GM18909 (cell line): ENCODE data around the gene PLXNA3.

Experiments used
- ATAC-seq: cut with Tn5 transposase; IDR thresholded peaks from one replicate; pipeline ENCODE4 v1.9.1; 2021; ENCODE audit warnings: mild to moderate bottlenecking; ENCODE audit not compliant: unreplicated experiment, poor library complexity

The PLXNA3 gene

DNA sequence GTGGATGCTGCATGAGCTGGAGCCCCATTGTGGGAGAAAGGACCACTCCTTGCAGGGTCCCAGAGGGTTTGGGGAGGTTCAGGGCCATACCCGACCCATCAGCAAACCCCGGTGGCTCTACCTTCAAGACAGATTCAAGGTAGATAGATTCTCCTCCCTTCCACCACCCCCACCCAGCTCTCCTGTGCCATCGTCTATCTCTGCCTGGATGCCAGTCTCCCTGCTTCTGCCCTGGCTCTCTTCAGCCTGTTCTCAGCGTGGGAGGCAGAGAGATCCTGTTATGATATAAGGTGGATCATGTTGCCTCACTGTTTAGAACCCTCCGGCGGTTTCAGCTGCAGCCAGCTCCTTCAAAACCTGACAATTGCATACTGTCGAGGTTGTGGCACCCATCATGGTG is 15.6 kb downstream of the PLXNA3 start:
- no peak for ATAC-seq

DNA sequence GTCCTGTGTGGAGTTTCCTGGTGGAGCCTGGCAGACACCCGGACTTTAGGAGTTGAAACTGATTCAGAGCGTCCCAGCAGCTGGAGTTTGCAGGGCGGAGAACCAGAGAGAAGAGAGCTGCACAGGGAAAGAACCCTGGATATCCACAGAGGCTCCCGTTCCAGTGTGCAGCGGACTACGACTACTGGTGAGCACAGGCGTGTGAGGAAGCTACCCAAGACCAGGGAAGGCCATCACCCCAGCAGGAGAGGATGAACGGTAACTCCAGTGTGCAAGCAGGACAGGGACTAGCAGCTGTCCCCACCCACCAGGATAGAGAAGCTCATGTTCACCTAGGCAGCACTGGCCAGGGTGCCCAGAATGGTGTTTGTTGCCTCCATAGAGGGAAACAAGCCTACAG is 18.7 kb downstream of the PLXNA3 start:
- ATAC-seq: no peak

DNA sequence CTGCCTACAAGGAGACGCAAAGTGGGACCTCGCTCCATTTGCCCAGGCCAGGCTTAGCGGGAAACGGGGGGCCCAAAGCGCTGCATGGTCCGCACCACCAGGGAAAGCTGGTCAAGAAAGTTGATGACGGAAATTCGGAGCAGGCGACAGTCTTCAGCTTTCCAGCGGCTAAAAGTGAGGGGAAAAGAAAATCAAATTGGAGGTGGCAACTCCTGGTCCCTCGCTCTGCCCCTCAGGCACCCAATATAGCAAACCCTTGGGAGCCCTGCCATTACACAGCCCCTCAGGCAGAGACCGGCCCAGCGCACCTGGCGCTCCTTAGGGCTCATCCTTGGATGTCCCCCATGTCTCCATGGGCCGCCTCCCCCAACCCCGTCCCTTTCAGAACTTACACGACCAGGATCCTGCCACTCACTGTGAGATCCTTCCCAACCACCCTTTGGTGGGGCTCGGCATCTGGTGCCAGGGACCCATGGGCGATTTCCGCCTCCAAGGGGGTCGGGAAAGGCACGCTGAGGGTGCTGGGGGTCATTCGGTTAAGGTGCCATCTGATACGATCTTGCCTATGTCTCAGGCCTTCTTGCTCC is 19.9 kb downstream of the PLXNA3 start:
- ATAC-seq: no peak

DNA sequence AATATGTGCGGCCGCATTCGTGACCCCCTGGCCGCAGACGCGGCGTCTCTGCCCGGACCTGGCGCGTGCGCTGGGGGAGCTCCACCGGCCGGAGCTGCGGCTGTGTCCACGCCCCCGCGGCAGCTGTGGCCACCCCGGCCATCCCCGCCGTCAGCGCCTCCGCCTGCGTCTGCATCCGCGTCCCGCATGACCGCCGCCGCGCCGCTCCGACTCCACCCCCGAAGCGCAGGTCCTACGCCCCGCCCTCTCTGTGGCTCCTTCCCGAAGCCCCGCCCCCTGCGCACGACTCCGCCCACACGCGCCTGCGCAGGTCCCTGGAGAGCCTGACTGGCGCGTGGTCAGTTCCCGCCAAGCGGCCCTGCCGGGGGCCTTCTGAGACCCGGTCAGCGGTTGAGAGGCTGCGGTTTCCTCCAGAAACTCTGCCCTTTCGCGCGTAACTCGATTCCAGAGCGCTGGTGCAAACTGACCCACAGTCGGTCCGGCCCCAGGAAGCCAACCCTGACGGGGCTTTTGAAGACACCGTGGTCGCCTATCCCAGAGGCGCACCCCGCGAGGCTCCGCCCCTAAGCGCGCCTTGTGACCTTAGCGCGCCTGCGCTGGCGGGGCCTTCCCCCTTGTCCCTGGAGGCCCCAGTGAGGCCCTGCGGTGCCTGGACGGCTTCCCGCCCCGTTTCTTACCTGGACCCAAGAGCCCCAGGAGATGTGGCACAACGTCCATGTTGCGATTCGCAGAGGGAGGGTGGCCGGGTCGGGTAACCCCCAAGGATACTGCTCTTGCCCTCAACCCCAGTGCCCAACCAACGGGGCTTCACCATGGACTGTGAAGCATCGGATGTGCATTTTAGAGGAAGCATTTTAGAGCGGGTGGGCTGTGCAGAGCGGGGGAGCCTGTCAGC is 20.9 kb downstream of the PLXNA3 start, which contains the start of gene LAGE3:
LAGE3 (minus strand) TSS at position 554 of the 895 bp plus-strand sequence; CDS start at position 188, 366 bp downstream.
- peak; percentile 85 for ATAC-seq

DNA sequence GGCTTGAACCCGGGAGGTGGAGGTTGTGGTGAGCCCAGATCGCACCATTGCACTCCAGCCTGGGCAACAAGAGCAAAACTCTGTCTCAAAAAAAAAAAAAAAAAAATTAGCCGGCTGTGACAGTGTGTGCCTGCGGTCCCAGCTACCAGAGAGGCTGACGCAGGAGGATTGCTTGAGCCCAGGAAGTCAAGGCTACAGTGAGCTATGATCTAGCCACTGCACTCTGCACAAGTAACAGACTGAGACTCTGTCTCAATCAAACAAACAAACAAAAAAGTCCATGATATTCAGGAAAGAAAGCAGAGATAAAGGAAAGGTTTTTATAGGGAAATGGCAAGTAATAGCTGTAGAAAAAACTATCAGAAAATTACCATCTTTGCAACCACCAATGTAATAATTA is 23.1 kb downstream of the PLXNA3 start:
- no peak for ATAC-seq

DNA sequence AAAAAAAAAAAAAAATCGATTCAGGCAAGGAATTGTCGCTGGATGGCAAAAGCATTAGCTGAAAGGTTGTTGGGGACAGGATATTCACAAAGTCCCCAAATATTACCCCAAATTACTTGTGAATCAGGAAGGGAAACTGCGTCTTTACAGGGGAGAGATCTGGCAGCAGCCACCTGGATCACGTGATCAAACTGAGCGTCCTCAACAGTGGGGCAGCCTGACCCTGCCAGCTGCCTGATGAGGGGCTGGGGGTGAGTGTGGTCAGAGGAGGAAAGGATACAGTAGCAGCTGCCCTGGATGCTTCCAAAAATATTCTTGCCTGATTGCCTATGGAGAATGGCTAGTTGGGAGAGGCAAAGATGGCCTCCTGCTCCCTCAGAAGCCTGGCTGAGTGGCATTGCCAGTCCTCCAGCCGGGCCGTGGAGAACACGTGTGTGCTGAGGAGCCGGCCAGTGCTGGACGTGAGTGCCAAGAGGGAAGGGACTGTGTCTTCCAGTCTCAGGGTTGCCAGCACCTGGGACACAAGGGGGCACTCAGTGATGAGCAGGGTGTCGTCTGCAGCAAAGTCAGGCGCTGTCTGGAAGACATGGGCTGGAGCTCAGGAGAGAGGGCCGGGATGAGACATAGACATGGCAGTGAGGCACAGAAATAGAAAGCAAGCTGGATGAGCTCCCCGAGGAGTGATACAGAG is 24.0 kb downstream of the PLXNA3 start:
- ATAC-seq: no peak

DNA sequence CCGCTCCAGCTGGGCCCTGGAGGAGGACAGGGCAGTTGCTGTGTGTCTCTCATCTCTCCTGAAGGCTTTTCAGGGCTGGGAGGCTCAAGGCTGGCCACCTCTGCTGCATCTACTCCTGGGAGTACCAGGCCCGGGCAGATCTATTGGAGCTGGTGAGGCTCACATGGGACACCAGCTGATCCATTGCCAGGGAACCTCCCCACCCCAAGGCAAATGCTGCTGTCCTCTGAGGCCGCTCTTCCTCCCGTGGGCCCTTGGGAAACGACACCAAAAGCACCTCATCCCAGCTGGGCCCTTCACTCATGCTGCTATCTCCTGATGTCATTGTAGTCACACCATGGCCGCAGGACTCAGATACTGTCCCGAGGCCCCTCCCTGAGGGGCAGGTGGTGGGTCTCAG is 24.7 kb downstream of the PLXNA3 start:
- ATAC-seq: no peak

DNA sequence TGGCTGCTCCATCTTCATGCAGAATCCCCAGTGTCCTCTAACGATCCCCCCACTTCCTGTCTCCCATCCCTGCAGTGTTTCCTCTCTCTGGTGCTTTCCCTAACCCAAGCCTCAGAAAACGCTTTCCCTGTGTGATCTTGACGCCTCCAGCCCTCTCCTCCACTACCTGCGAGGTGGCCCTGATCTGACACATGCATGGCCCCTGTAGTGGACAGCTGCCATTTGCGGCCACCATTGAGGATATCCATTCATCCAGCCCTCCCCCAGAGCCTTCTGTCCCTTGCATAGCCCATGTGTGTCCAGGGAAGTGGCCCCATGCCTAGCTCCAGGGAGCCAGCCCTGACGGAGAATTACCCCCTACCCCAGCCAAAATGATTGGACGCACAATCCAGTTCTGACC is 25.2 kb downstream of the PLXNA3 start:
- no peak for ATAC-seq

DNA sequence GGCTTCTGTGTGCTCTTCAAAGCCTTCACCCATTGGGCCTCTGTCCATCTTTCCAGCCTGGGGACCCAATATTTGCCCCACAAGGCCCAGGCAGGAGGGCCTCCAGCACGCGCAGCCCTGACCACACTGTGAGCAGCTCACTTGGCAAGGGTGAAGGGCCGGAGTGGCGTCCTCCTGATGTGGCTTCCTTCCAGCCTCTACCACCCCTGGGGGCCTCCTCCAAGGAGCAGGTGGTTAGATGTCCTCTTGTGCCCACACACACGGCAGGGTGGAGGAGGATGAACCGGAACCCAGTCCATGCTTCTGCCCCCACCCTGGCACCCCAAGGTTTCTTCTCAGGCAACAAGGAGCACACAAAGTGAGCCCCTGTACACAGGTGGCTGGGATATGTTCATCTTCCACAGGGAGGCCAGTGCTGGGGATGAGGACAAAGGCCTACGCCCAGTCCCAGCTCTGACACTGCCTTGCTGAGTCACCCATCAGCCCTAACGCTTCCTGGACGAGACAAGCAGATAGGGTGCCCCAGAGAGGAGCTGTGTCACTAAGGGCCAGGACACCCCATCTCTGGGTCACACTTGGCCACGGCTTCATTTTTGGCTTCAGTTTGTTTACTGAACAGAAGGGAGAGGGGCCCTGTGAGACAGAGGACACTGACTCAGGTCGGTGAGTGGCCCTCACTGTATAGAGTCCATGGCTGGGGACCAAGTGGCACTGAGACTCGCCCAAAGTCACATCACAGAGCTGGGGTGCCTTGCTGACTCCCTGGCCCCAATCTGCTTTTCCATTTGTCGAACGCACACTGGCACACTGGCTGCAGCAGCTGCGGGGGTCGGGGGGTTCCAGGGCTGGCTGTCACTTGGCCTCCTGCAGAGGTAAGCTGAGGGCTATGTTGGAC is 26.4 kb downstream of the PLXNA3 start:
- ATAC-seq: no peak

DNA sequence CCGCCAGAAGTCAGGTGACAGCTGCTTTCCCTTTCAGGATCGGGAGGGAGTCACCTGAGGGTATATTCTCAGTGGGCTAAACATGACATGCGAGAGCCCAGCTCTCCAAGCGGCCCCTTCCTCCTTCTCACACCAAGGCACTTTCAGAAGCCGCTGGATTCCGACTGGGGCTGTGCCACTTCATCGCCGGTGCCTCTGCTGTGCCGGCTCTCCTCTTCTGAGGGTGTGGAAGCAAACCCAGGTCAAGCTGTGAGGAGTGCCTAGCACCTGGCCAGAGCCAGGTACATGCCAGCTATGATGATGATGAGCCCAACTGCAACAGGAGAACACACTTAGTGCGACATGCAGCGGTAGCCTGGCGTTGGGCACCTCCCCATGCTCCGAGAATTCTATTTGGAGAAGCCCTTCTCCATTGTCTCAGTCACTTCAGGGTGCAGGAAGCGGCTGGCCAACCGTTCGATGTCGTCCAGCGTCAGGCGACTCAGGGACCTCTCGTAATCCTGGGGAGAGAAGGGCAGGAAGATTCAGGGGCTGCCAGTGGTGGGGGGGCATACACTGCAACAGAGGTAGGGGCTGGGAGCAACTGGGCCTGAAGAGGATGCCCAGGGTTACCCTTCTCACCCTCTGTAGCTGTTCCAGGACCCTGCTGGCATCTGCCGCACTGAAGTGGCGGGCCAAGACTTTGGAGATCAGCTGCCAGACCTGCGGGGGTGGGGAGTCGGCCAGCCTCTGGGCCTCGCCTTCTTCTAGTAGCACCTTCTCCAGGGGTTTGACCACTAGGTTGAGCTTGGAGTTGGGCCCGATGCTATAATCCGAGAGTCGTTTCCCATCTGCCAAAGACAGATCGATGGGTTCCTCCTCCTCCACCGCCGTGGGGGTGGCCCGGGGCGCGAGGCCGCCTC is 27.3 kb downstream of the PLXNA3 start:
- no peak for ATAC-seq

DNA sequence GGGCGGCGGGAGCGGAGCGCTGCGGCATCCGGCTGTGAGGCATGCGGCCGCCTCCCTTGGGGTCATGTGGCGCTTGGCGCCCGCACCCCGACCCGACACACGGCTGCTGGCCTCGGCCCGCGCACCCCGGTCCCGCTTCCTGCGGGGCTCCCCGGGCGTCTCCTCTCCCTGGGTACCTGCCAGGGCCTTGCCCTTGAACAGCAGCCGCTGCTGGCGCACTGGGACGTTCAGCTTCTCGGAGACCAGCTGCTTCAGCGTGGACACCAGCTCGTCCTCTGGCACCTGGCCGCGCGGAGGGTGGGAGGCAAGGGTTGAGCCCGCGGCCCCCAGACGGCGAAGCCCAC is 27.9 kb downstream of the PLXNA3 start:
- ATAC-seq: no peak

DNA sequence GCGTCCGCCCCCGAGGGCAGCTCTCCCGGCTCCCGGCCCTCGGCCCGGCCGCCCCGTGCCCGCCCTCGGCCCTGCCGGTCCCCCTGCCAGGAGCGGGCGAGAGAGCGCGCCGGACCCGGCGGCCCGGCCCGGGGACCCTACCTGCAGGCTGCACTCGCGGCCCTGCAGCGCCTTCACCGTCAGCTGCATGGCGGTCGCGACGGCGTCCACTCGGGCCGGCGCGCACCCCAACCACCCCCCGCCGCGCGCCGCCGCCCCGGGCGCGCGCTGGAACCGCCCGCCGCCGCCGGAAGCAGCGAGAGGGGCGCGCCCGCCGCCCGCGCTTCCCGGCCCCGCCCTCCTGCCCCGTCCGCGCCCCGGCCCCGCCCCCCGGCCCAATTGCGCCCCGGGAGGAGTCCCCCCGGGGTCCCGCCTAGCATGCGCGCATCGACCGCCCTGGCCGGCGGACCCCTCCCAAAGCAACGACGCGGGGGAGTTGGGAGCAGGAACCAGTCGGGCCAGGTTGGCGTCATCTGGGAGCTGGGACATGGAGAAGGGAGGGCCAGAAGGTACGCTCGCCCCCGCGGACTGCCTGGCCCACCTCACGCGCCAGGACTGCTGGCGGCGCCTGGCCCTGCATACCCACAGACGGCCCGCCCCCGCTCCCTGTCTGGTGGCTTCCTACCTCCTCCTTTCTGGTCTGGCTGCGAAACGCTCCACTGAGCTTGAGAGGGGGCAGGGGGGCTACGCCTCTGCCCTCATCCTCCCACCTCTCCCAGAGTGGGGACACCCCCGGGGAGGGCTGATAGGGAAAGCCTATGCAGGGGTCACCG is 28.5 kb downstream of the PLXNA3 start, which contains the start of gene UBL4A:
UBL4A (minus strand) TSS at position 220 of the 812 bp plus-strand sequence; CDS start at position 189, 31 bp downstream.
- ATAC-seq: peak; percentile 23

DNA sequence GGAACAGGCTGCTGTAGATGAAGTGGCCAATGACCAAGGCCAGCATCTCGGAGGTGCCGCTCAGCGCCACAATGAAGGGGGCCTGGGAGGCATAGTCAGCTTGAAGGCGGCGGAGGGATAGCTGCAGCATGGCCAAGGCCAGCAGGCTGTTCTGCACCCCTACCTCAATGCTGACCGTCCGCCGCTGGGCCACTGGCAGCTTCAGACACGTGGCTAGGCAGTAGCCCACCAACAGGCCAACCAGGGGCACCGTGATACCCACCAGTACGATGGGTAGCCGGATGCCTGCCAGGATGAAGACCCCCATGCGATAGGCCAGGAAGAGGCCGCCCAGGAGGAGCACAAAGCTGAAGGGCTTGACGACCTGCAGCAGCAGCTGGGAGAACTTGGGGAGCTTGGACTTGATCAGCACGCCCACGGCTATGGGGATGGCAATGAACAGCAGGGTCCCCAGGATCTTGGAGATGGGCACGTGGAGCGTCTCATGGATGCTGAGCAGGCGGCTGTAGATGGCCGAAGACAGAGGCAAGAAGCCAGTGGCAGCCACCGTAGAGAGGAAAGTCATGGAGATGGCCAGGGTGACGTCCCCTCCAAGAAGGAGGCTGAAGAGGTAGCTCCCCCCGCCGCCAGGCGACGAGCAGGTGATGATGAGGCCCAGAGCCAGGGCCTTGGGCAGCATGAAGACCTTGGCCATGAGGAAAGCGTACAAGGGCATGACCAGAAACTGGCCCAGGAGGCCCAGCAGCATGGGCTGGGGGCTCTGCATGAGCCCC is 29.6 kb downstream of the PLXNA3 start:
- no peak for ATAC-seq

DNA sequence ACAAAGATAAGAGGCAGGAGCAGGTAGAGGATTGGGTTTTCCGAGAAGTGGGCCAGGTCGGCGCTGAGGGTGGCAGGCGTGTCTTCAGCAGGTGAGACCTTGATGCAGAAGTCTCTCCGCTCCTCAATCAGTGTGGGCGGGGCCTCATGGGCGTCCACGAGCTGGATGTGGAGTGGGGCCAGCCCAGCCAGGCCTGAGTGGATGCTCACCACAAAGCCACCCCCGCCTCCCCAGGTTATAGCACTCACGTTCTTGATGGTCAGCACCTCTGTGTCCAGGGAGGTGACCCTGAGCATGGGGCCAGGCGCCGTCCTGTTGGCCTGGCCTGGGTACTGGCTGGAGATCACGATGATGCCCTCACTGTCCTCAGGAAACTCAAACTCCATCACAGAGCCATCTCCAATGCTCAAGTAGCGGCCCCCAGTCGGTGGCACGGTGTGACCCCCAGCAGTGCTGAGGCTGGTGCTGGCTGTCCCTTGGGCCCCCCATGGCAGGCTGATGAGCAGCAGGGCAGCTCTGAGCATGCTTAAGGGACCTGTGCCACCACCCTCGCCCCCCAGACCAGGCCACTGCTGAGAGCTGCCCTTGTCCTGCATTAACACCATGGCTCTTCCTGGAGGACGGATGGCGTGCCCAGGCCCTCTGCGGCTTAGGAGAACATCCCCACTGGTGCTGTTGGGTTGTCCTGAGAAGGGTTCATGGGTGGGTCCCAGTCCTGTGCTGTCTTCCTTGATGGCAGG is 30.4 kb downstream of the PLXNA3 start:
- no peak for ATAC-seq

DNA sequence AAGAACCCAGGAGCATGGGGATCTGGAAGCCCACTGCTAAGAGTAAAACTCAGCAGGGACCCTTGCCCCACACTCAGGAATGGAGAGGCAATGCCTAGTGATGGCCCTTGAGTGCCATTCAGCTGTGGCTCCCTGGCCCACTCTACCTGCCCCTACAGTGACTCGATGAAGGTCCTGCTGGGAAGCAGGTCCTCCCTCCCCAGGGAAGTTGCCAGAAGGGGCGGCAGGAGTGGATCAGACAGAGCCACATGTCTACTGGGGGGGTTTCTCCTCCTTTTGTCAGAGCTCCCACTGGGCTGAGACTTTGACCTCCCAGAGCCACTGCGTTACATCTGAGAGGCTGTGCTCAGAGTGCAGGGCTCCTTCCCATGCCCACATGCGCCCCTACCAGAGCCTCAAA is 31.1 kb downstream of the PLXNA3 start:
- no peak for ATAC-seq

DNA sequence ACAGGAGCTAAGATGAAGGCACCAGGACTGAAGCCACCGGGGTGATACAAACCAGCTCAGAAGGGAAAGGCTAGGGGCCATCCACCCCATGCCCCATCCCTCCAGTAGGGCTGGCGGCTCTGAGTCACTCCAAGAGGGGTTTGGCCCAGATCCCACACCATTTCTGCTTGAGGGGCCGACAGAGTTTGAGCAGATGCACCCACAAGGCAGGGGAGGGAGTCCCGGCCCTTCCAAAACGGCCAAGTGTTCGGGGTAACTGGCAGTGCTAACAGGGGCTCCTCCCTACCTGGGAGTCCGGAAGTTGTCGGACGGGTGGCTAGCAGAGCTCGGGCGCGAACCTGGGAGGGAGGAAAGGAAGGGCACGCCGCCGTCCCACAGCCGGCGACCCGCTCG is 31.9 kb downstream of the PLXNA3 start:
- ATAC-seq: peak; percentile 21
